HCT116 (cell line): ENCODE data around the gene VDAC1. TPM values are rescaled to one million over a fixed set of nuclear protein-coding genes. Genes with fewer than 3 reads are reported as not detected.
"Not testable (repeated sequence)": the region's sequence is repeated elsewhere in the genome, so short reads cannot be mapped to it uniquely, and the experiment has no call there.

ENCODE experiments used
- ATAC-seq: fragments of 200-7000 bp; cut with Tn5 transposase; 2 replicates; pipeline ENCODE4 v1.9.1; 2020; ENCODE audit warnings: mild to moderate bottlenecking, moderate library complexity
- BruUV-seq: library from RNA; stranded (reverse); fragments of 400-500 nt; replicated peaks from 2 replicates; lab custom pipeline; 2021; lab: Mats Ljungman, UMichigan
- CTCF ChIA-PET: fragments of 300-600 bp; sonication (Branson Sonifier 250); formaldehyde crosslinking; loops from one replicate; lab custom pipeline; 2021; ENCODE audit warnings: antibody characterized with exemption; lab: Charles Lee
- POLR2A ChIA-PET: fragments of 300-600, 350-600 bp; sonication (Branson Sonifier 250); formaldehyde crosslinking; loops from one replicate; lab custom pipeline; 2021; ENCODE audit warnings: antibody characterized with exemption; lab: Charles Lee
- RAD21 ChIA-PET, 2 experiments: fragments of 300-600 bp; sonication (Branson Sonifier 250); formaldehyde crosslinking; loops; one replicate each; lab custom pipeline; 2023; ENCODE audit warnings: low total read pairs in 2 of 2; ENCODE audit not compliant: uncharacterized antibody in 2 of 2, unreplicated experiment in 2 of 2, low non-redundant PET in 1 of 2; lab: Charles Lee
- DNase-seq: peaks from one replicate; pipeline ENCODE4 v3.0.0-alpha.2; 2010; ENCODE audit warnings: low read depth, low spot score
- H2AFZ ChIP-seq: fragments of 200-600 bp; shearing (Covaris generic), sonication (generic); 2 replicates; pipeline ENCODE4 v1.6.1; 2017; ENCODE audit warnings: low read depth, mixed run types, mixed read lengths, antibody characterized with exemption, low read length; ENCODE audit not compliant: poor library complexity, severe bottlenecking
- H3K27ac ChIP-seq: 2 replicates; pipeline ENCODE4 v1.5.1; 2012; ENCODE audit warnings: low read depth, low read length
- H3K27me3 ChIP-seq: fragments of 200-600 bp; sonication (generic); 2 replicates; pipeline ENCODE4 v1.6.1; 2016; ENCODE audit warnings: mixed run types, low read length, mixed read lengths; ENCODE audit not compliant: insufficient read depth
- H3K36me3 ChIP-seq, 2 experiments: fragments of 200-500 bp in 1 of 2; fragments of 200-600 bp in 1 of 2; sonication (Bioruptor generic) in 1 of 2; sonication (generic) in 1 of 2; 2 replicates each; pipeline versions ENCODE4 v1.5.1 to v1.6.1; 2014 to 2016; ENCODE audit warnings: low read length in 2 of 2, inconsistent platforms in 1 of 2, mixed read lengths in 1 of 2, mixed run types in 1 of 2; ENCODE audit not compliant: insufficient read depth in 2 of 2, control insufficient read depth in 1 of 2
- H3K4me1 ChIP-seq, 2 experiments: fragments of 200-600 bp in 1 of 2; sonication (generic) in 1 of 2; 2 replicates each; pipeline versions ENCODE4 v1.5.1 to v1.6.1; 2012 to 2017; ENCODE audit warnings: low read length in 2 of 2, inconsistent platforms in 1 of 2, mild to moderate bottlenecking in 1 of 2, mixed read lengths in 1 of 2, mixed run types in 1 of 2, moderate library complexity in 1 of 2; ENCODE audit not compliant: insufficient read depth in 2 of 2, control insufficient read depth in 1 of 2
- H3K4me2 ChIP-seq: fragments of 200-600 bp; sonication (generic); 2 replicates; pipeline ENCODE4 v1.6.1; 2017; ENCODE audit warnings: mixed run types, low read length, mixed read lengths
- H3K4me3 ChIP-seq, 2 experiments: fragments of 200-600 bp in 1 of 2; sonication (generic) in 1 of 2; replicated peaks in 1 of 2; 2 replicates each; pipeline ENCODE4 v1.5.1; 2011 to 2016; ENCODE audit warnings: low read length in 2 of 2, control low read depth in 1 of 2, low read depth in 1 of 2, mild to moderate bottlenecking in 1 of 2, mixed read lengths in 1 of 2, mixed run types in 1 of 2
- H3K79me2 ChIP-seq: fragments of 200-600 bp; sonication (generic); 2 replicates; pipeline ENCODE4 v1.6.1; 2017; ENCODE audit warnings: mild to moderate bottlenecking, mixed run types, low read length, moderate library complexity, mixed read lengths; ENCODE audit not compliant: insufficient read depth
- H3K9ac ChIP-seq: fragments of 200-600 bp; sonication (generic); 2 replicates; pipeline ENCODE4 v1.6.1; 2016; ENCODE audit warnings: low read length, mixed read lengths
- H3K9me2 ChIP-seq: fragments of 200-600 bp; sonication (generic), shearing (Covaris generic); 2 replicates; pipeline ENCODE4 v1.6.1; 2017; ENCODE audit warnings: mixed run types, mild to moderate bottlenecking, moderate library complexity; ENCODE audit not compliant: insufficient read depth
- H3K9me3 ChIP-seq, 2 experiments: fragments of 200-500 bp in 1 of 2; fragments of 200-600 bp in 1 of 2; sonication (Bioruptor generic) in 1 of 2; sonication (generic) in 1 of 2; 2 replicates each; pipeline ENCODE4 v1.6.1; 2014 to 2017; ENCODE audit warnings: low read length in 2 of 2, mixed read lengths in 2 of 2, inconsistent platforms in 1 of 2, low read depth in 1 of 2, mild to moderate bottlenecking in 1 of 2, mixed run types in 1 of 2, moderate library complexity in 1 of 2; ENCODE audit not compliant: control insufficient read depth in 1 of 2, insufficient read depth in 1 of 2
- H4K20me1 ChIP-seq: fragments of 200-600 bp; sonication (generic), shearing (Covaris generic); 2 replicates; pipeline ENCODE4 v1.6.1; 2017; ENCODE audit warnings: mixed run types, mild to moderate bottlenecking, moderate library complexity; ENCODE audit not compliant: insufficient read depth
- CEBPB ChIP-seq: IDR thresholded peaks from 2 replicates; pipeline ENCODE4 v1.6.1; 2012; ENCODE audit warnings: low read depth
- CTCF ChIP-seq, 3 experiments: fragments of 200-600 bp in 1 of 3; sonication (generic) in 1 of 3; IDR thresholded peaks in 2 of 3; conservative IDR thresholded peaks in 1 of 3; 2 replicates each; pipeline ENCODE4 v1.5.1; 2012 to 2017; ENCODE audit warnings: low read depth in 2 of 3, low read length in 2 of 3, antibody characterized with exemption in 1 of 3, borderline replicate concordance in 1 of 3, control low read depth in 1 of 3, mild to moderate bottlenecking in 1 of 3, mixed read lengths in 1 of 3, mixed run types in 1 of 3, moderate library complexity in 1 of 3; ENCODE audit not compliant: insufficient read depth in 1 of 3
- EGR1 ChIP-seq: IDR thresholded peaks from 2 replicates; pipeline ENCODE4 v1.6.1; 2012; ENCODE audit warnings: low read depth
- ELF1 ChIP-seq: IDR thresholded peaks from 2 replicates; pipeline ENCODE4 v1.6.1; 2012; ENCODE audit warnings: low read depth, borderline replicate concordance
- EZH2phosphoT487 ChIP-seq: fragments of 200-600 bp; IDR thresholded peaks from 2 replicates; pipeline ENCODE4 v1.6.1; 2018; ENCODE audit warnings: antibody characterized with exemption, borderline replicate concordance
- MAX ChIP-seq: IDR thresholded peaks from 2 replicates; pipeline ENCODE4 v1.6.1; 2012
- POLR2AphosphoS5 ChIP-seq: IDR thresholded peaks from 2 replicates; pipeline ENCODE4 v1.6.1; 2011; ENCODE audit warnings: mild to moderate bottlenecking, low read depth, low read length, moderate library complexity
- RAD21 ChIP-seq: IDR thresholded peaks from 2 replicates; pipeline ENCODE4 v1.6.1; 2012; ENCODE audit warnings: low read depth, mild to moderate bottlenecking
- SP1 ChIP-seq: IDR thresholded peaks from 2 replicates; pipeline ENCODE4 v1.6.1; 2012; ENCODE audit warnings: low read depth
- ZFX ChIP-seq: fragments of 450-650 bp; IDR thresholded peaks from 2 replicates; pipeline ENCODE4 v1.6.1; 2017
- ZNF274 ChIP-seq: fragments of 200-500 bp; sonication (Bioruptor generic); IDR thresholded peaks from 2 replicates; pipeline ENCODE4 v1.6.1; 2014; ENCODE audit warnings: mild to moderate bottlenecking, low read depth, low read length, inconsistent platforms
- intact Hi-C: fragments of 100-400 bp; cut with micrococcal nuclease; formaldehyde crosslinking; loops from 2 replicates; pipeline ENCODE4 v1.10.0; 2022
- total RNA-seq: library from RNA; stranded (reverse); gene quantifications from one replicate; pipeline ENCODE4 v1.2.1, GENCODE V29; 2021; ENCODE audit not compliant: unreplicated experiment

Gene VDAC1
- total RNA-seq, 1 experiment from 2014 or later: 269 TPM

DNA sequence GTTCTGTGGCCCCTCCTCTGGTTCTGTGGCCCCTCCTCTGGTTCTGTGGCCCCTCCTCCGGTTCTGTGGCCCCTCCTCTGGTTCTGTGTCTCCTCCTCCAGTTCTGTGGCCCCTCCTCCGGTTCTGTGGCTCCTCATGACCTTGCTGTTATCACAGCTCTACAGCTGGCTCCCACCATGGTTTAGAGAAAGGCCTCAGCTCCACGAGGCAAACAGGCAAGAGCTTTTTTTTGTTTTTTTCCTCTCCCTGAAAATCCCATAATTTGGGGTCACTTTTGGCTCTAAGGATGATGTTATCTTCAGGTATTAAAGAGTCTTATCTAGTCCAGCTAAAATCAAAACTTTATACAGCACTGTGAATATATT lies 68.1 kb downstream of the VDAC1 start:
- intact Hi-C loops: no loop called here
- ATAC-seq: no peak
- H3K9ac ChIP-seq: no peak overlapping the region
- H3K4me1 ChIP-seq: no peaks in the 10 kb centered on the region
- H3K79me2 ChIP-seq: no peaks in the 10 kb centered on the region
- no peak for DNase-seq
- no peaks in the 10 kb centered on the region for H4K20me1 ChIP-seq
- H3K36me3 ChIP-seq: no peaks in the 10 kb centered on the region
- no peak overlapping the region for H3K27ac ChIP-seq
- BruUV-seq: no TSS peak
- H3K4me2 ChIP-seq: no peak overlapping the region
- no peak overlapping the region for H2AFZ ChIP-seq
- CTCF ChIA-PET: no interaction called here
- POLR2A ChIA-PET: no interaction called here
- no peak overlapping the region for H3K4me3 ChIP-seq
- RAD21 ChIA-PET: no interaction called here
- no peaks in the 10 kb centered on the region for H3K27me3 ChIP-seq
- no peak for TF ChIP-seq ELF1
- no peak for TF ChIP-seq EZH2phosphoT487
- TF ChIP-seq EGR1: no peak
- no peak for TF ChIP-seq ZFX
- TF ChIP-seq CTCF (IDR thresholded peaks at IDR 0.05 in 2 of 3, conservative IDR thresholded peaks at IDR 0.05 in 1 of 3; ENCODE audit: borderline replicate concordance in 1 of 3, insufficient read depth in 1 of 3, low read depth in 2 of 3, low read length in 2 of 3): no peak
- no peak for TF ChIP-seq SP1
- no peak for TF ChIP-seq MAX
- TF ChIP-seq CEBPB: no peak
- TF ChIP-seq RAD21: no peak
- TF ChIP-seq POLR2AphosphoS5: no peak
- no peak for TF ChIP-seq ZNF274
- H3K9me2 ChIP-seq: no peaks in the 10 kb centered on the region
- H3K9me3 ChIP-seq: no peaks in the 10 kb centered on the region

- H3K4me1 ChIP-seq, RAD21 ChIA-PET, H3K9me2 ChIP-seq, H3K79me2 ChIP-seq, H4K20me1 ChIP-seq, POLR2A ChIA-PET, H3K36me3 ChIP-seq, BruUV-seq, H3K4me3 ChIP-seq, H3K27me3 ChIP-seq, CTCF ChIA-PET, H3K9me3 ChIP-seq, intact Hi-C loops, H2AFZ ChIP-seq, DNase-seq, H3K27ac ChIP-seq, H3K9ac ChIP-seq, H3K4me2 ChIP-seq, ATAC-seq: not testable (repeated sequence)
Measured at GRCh38 chr5:133935991-133936650, 68.7 kb downstream of the VDAC1 start.
